H1 (cell line): ENCODE data around the gene KLK4. TPM values are rescaled to one million over a fixed set of nuclear protein-coding genes. Genes with fewer than 3 reads are reported as not detected.

Source experiments
- CTCF ChIA-PET: fragments of 300-600 bp; sonication (Branson Sonifier 250); formaldehyde crosslinking; loops from one replicate; lab custom pipeline; 2021; ENCODE audit not compliant: partially characterized antibody; lab: Charles Lee
- POLR2A ChIA-PET: fragments of 300-600 bp; sonication (Branson Sonifier 250); formaldehyde crosslinking; loops from one replicate; lab custom pipeline; 2021; ENCODE audit warnings: inconsistent platforms; ENCODE audit not compliant: partially characterized antibody; lab: Charles Lee
- DNase-seq, 2 experiments: peaks; one replicate each; pipeline versions ENCODE4 v3.0.0 to v3.0.0-alpha.2; 2010 to 2022; ENCODE audit warnings: low spot score in 2 of 2, low read depth in 1 of 2, mixed read lengths in 1 of 2
- FAIRE-seq: peaks from 2 replicates; lab custom pipeline; 2011; peaks lifted over from hg19 to GRCh38; lab: Jason Lieb, UNC
- H2AFZ ChIP-seq: 2 replicates; pipeline ENCODE4 v1.8.1; 2012; ENCODE audit warnings: low read length, inconsistent platforms
- H2AK5ac ChIP-seq: 2 replicates; pipeline ENCODE4 v1.6.1; 2013; ENCODE audit warnings: low read depth, low read length
- H2BK120ac ChIP-seq: replicated peaks from 2 replicates; pipeline ENCODE3; 2013; ENCODE audit warnings: low read depth, low read length, inconsistent platforms
- H2BK12ac ChIP-seq: 2 replicates; pipeline ENCODE4 v1.6.1; 2013; ENCODE audit warnings: low read depth, low read length
- H2BK15ac ChIP-seq: 2 replicates; pipeline ENCODE4 v1.6.1; 2013; ENCODE audit warnings: low read length
- H2BK20ac ChIP-seq: 2 replicates; pipeline ENCODE4 v1.6.1; 2013; ENCODE audit warnings: low read length
- H2BK5ac ChIP-seq: 2 replicates; pipeline ENCODE4 v1.6.1; 2013; ENCODE audit warnings: low read depth, low read length
- H3K14ac ChIP-seq: 2 replicates; pipeline ENCODE4 v1.6.1; 2013; ENCODE audit warnings: inconsistent platforms; ENCODE audit not compliant: insufficient read length
- H3K18ac ChIP-seq: 2 replicates; pipeline ENCODE4 v1.6.1; 2013; ENCODE audit warnings: low read length; ENCODE audit errors: extremely low read depth
- H3K23ac ChIP-seq: 2 replicates; pipeline ENCODE4 v1.6.1; 2013; ENCODE audit warnings: inconsistent platforms; ENCODE audit not compliant: insufficient read length
- H3K23me2 ChIP-seq: 2 replicates; pipeline ENCODE4 v1.6.1; 2013; ENCODE audit warnings: low read depth, low read length
- H3K27ac ChIP-seq: 2 replicates; pipeline ENCODE4 v1.6.1; 2011; ENCODE audit warnings: low read depth, low read length, inconsistent platforms
- H3K27me3 ChIP-seq, 4 experiments: replicated peaks in 1 of 4; 1 replicate in 1 of 4; 2 replicates in 3 of 4; pipeline versions ENCODE4 v1.6.1 to v1.8.1; 2011 to 2013; ENCODE audit warnings: low read length in 3 of 4, mild to moderate bottlenecking in 3 of 4, inconsistent platforms in 2 of 4, mixed read lengths in 2 of 4, moderate library complexity in 1 of 4; ENCODE audit not compliant: control insufficient read depth in 3 of 4, insufficient read depth in 3 of 4; ENCODE audit errors: extremely low read depth in 1 of 4
- H3K36me3 ChIP-seq, 4 experiments: 2 replicates each; pipeline versions ENCODE4 v1.6.1 to v1.8.1; 2011 to 2013; ENCODE audit warnings: mild to moderate bottlenecking in 4 of 4, low read length in 3 of 4, moderate library complexity in 2 of 4, control low read depth in 1 of 4, inconsistent platforms in 1 of 4; ENCODE audit not compliant: insufficient read depth in 4 of 4, control insufficient read depth in 2 of 4
- H3K4ac ChIP-seq: replicated peaks from 2 replicates; pipeline ENCODE3; 2013; ENCODE audit warnings: low read length, low read depth, mixed read lengths, inconsistent platforms; ENCODE audit not compliant: insufficient read length
- H3K4me1 ChIP-seq, 4 experiments: replicated peaks in 1 of 4; 1 replicate in 1 of 4; 2 replicates in 3 of 4; pipeline versions ENCODE4 v1.6.1 to v1.8.1; 2011 to 2013; ENCODE audit warnings: low read length in 3 of 4, inconsistent platforms in 2 of 4, mixed read lengths in 1 of 4; ENCODE audit not compliant: insufficient read depth in 4 of 4, control insufficient read depth in 3 of 4
- H3K4me2 ChIP-seq, 2 experiments: 2 replicates each; pipeline versions ENCODE4 v1.6.1 to v1.8.1; 2011 to 2013; ENCODE audit warnings: low read depth in 2 of 2, low read length in 2 of 2, control low read depth in 1 of 2, inconsistent platforms in 1 of 2, mild to moderate bottlenecking in 1 of 2; ENCODE audit not compliant: insufficient read depth in 1 of 2
- H3K4me3 ChIP-seq, 4 experiments: fragments of 200-600, 300-600 bp in 1 of 4; sonication (generic), shearing (Covaris generic), sonication (Bioruptor Twin) in 1 of 4; 2 replicates each; pipeline versions ENCODE4 v1.5.1 to v1.8.1; 2011 to 2016; ENCODE audit warnings: low read length in 4 of 4, low read depth in 3 of 4, control low read depth in 2 of 4, inconsistent platforms in 2 of 4, mild to moderate bottlenecking in 2 of 4, mixed read lengths in 1 of 4, moderate library complexity in 1 of 4; ENCODE audit not compliant: insufficient read depth in 2 of 4; ENCODE audit errors: extremely low read depth in 1 of 4
- H3K56ac ChIP-seq: replicated peaks from 2 replicates; pipeline ENCODE3; 2013; ENCODE audit warnings: low read depth, mild to moderate bottlenecking, mixed read lengths, low read length, inconsistent platforms; ENCODE audit not compliant: insufficient read length
- H3K79me1 ChIP-seq: 2 replicates; pipeline ENCODE4 v1.6.1; 2013; ENCODE audit warnings: low read depth, low read length, control low read depth
- H3K79me2 ChIP-seq, 2 experiments: 2 replicates each; pipeline versions ENCODE4 v1.6.1 to v1.8.1; 2012 to 2013; ENCODE audit warnings: low read length in 2 of 2, mild to moderate bottlenecking in 2 of 2, inconsistent platforms in 1 of 2; ENCODE audit not compliant: insufficient read depth in 2 of 2, control insufficient read depth in 1 of 2
- H3K9ac ChIP-seq, 4 experiments: replicated peaks in 1 of 4; 1 replicate in 1 of 4; 2 replicates in 3 of 4; pipeline versions ENCODE4 v1.6.1 to v1.8.1; 2011 to 2013; ENCODE audit warnings: low read depth in 3 of 4, low read length in 3 of 4, control low read depth in 2 of 4, mild to moderate bottlenecking in 2 of 4, moderate library complexity in 2 of 4, inconsistent platforms in 1 of 4; ENCODE audit errors: extremely low read depth in 1 of 4
- H3K9me3 ChIP-seq, 2 experiments: 2 replicates each; pipeline versions ENCODE4 v1.6.1 to v1.8.1; 2012 to 2013; ENCODE audit warnings: mild to moderate bottlenecking in 2 of 2, moderate library complexity in 2 of 2, control low read depth in 1 of 2, inconsistent platforms in 1 of 2, low read depth in 1 of 2, low read length in 1 of 2, mixed read lengths in 1 of 2; ENCODE audit not compliant: insufficient read depth in 2 of 2
- H4K20me1 ChIP-seq, 2 experiments: replicated peaks in 1 of 2; 2 replicates each; pipeline versions ENCODE3 to v1.8.1; 2011 to 2013; ENCODE audit warnings: inconsistent platforms in 2 of 2, low read length in 2 of 2, mild to moderate bottlenecking in 1 of 2; ENCODE audit not compliant: insufficient read depth in 2 of 2, control insufficient read depth in 1 of 2
- H4K5ac ChIP-seq: 2 replicates; pipeline ENCODE4 v1.6.1; 2013; ENCODE audit warnings: low read length, low read depth, mixed read lengths, inconsistent platforms; ENCODE audit not compliant: insufficient read length
- H4K8ac ChIP-seq: 2 replicates; pipeline ENCODE4 v1.8.0; 2013; ENCODE audit warnings: mild to moderate bottlenecking, moderate library complexity, low read length, inconsistent platforms; ENCODE audit not compliant: insufficient read depth; ENCODE audit errors: extremely low read depth
- H4K91ac ChIP-seq: replicated peaks from 2 replicates; pipeline ENCODE3; 2013; ENCODE audit warnings: low read length, mixed read lengths, inconsistent platforms; ENCODE audit not compliant: insufficient read length
- CTBP2 ChIP-seq: IDR thresholded peaks from 2 replicates; pipeline ENCODE4 v1.7.0; 2011; ENCODE audit warnings: borderline replicate concordance, mild to moderate bottlenecking, moderate library complexity, mixed read lengths, low read length; ENCODE audit not compliant: insufficient read depth, insufficient read length
- KDM1A ChIP-seq: fragments of 200-600, 300-600 bp; sonication (generic); IDR thresholded peaks from 2 replicates; pipeline ENCODE4 v1.7.1; 2016; ENCODE audit warnings: mild to moderate bottlenecking, low read length, borderline replicate concordance
- WGBS, 2 experiments: shearing (Covaris generic) in 1 of 2; methylation state at CpG; one replicate each; pipeline versions ENCODE4 v1.1.6 to v1.1.7; 2013 to 2015; ENCODE audit warnings: low lambda C conversion rate in 2 of 2, mixed read lengths in 2 of 2, inconsistent platforms in 1 of 2, low coverage in 1 of 2, missing lambda C conversion rate in 1 of 2; ENCODE audit not compliant: insufficient replicate concordance in 2 of 2, insufficient coverage in 1 of 2, insufficient read length in 1 of 2; ENCODE audit errors: extremely low coverage in 1 of 2, missing lambda C conversion rate in 1 of 2; 5-methylcytosine and 5-hydroxymethylcytosine counted together
- polyA plus RNA-seq, 7 experiments: library from polyadenylated mRNA; depleted of rRNA in 3 of 7; stranded (reverse) in 5 of 7; unstranded in 2 of 7; fragments of >200 nt in 5 of 7; fragments of 200-250 nt in 2 of 7; gene quantifications; 1 replicate in 5 of 7; 2 replicates in 1 of 7; 4 replicates in 1 of 7; pipeline versions ENCODE4 v1.2.1 to v1.2.3, GENCODE V29; 2011 to 2013; ENCODE audit warnings: missing spikeins in 2 of 7, mixed read lengths in 2 of 7
- total RNA-seq: library from RNA; stranded (reverse); fragmentation: NEBNext Ultra II Directional; extraction: Animal tissue kit (Norgen Biotek cat#: 25700); gene quantifications from 2 replicates; pipeline ENCODE4 v1.2.1, GENCODE V29; 2021

KLK4 gene
- total and polyA plus RNA-seq, 2 of the 8 experiments (the other 6 are each of a cell fraction or from before 2014, with no cell fraction given): 0.44 TPM; not detected in 1

DNA sequence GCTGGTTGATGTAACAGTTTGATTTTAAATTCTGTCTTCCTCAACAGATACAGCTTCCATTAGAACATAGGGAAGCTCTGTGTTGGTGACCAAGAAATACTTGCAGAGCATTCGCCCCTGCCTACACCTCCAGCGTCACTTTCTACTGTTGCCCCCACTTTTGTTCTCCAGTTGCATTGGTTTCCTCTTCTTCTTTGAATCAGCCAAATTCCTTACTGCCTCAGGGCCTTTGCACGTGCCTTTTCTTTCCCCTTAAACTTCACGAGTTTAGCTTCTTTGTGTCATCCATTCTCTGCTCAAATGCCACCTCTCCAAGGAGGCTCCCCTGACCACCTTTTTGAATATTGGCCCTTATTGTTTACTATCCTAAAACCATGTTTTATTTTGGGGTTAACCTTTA, 35.9 kb upstream of the KLK4 start:
- CTCF ChIA-PET: interaction anchor here (1.2 to 3.4 kb wide), 3 partner anchors 70 to 149 kb away, joined by 3 to 14 read pairs (median 12); no protein-coding TSS in a partner anchor

More for the DNA sequence above, 35.9 kb upstream of the KLK4 start:
- no peak overlapping the region for H2BK20ac ChIP-seq
- DNase-seq: no peak
- H3K23ac ChIP-seq: no peak overlapping the region
- H3K4me1 ChIP-seq: peaks cover 0 to 2% (median 0%) of the 10 kb centered on the region in 4 experiments; a peak in 1 of 7 replicates
- no peak for TF ChIP-seq CTBP2
- peak; percentile 68; the same call in 1 of the 2 replicates for TF ChIP-seq KDM1A
- POLR2A ChIA-PET: interaction anchor here (1.2 kb wide), 1 partner anchor 25 kb away, joined by 4 read pairs; no protein-coding TSS in a partner anchor
- no peak overlapping the region for H3K4me3 ChIP-seq
- WGBS, 2 experiments: 66% methylated on average over 4 of the region's 4 CpGs; no CpG with 5 or more reads in 1 of the 2 experiments
- no peak overlapping the region for H3K4me2 ChIP-seq
- H2AK5ac ChIP-seq: no peak overlapping the region
- H2BK120ac ChIP-seq: no peak overlapping the region
- H4K5ac ChIP-seq: no peak overlapping the region
- H3K79me2 ChIP-seq: no peaks in the 10 kb centered on the region
- H3K9me3 ChIP-seq: no peaks in the 10 kb centered on the region
- peaks cover 4% of the 10 kb centered on the region; the same call in 1 of the 2 replicates for H3K23me2 ChIP-seq
- no peak overlapping the region for H2BK5ac ChIP-seq
- no peak overlapping the region for H2BK12ac ChIP-seq
- no peak overlapping the region for H3K56ac ChIP-seq
- no peaks in the 10 kb centered on the region for H4K20me1 ChIP-seq
- H3K9ac ChIP-seq: no peak overlapping the region
- no peak for FAIRE-seq
- H3K27me3 ChIP-seq: peaks cover 0 to 3% (median 0%) of the 10 kb centered on the region in 4 experiments; a peak in 1 of 7 replicates
- H2BK15ac ChIP-seq: no peak overlapping the region
- no peak overlapping the region for H2AFZ ChIP-seq
- H3K79me1 ChIP-seq: no peaks in the 10 kb centered on the region
- no peak overlapping the region for H4K91ac ChIP-seq
- no peak overlapping the region for H3K14ac ChIP-seq
- no peak overlapping the region for H3K18ac ChIP-seq
- no peak overlapping the region for H4K8ac ChIP-seq
- no peak overlapping the region for H3K27ac ChIP-seq
- H3K4ac ChIP-seq: no peak overlapping the region
- H3K36me3 ChIP-seq: no peaks in the 10 kb centered on the region
